ENCODE results near the gene TJP1. TPM values are rescaled to one million over a fixed set of nuclear protein-coding genes. Genes with fewer than 3 reads are reported as not detected.

TJP1 gene
- total and polyA plus RNA-seq, 2 donors (not counting 1 experiment from before 2014, with no cell fraction given) = 0.10 TPM; not detected in 1

DNA sequence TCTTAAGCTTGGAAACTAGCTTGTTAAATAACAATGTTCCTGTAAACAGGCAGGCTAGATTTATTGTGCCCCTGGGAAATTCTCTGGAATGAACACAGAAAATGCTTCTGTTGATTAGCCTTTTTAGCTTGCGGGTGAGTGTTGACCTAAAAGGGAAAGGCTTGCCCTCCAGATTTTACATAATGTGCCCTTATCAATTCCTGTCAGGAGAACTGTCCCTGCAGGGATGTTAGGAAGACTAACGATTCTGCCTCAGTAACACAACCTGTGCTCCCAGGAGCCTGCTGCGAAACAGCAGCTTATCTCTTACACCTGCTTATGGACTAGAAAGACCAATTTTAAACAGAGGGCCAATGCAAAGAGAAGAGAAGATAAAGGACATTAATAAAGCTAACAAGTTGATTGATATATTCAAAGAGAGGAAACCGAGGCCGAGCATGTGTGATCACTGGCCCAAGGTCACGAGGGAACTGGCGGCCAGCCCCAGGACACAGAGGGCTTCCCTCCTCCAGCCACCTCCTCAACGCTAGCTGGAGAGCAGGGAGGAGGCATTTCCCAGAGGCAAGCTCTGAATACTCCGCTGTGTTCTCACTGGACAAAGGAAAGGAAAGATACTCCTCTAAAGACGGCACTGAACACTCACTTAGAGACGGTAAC lies 48.4 kb upstream of the TJP1 start:
- ATAC-seq (ENCODE audit: low read depth) (no peak), DNase-seq (no peak)
- no peak overlapping the region for H3K4me3 Mint-ChIP-seq
- Histone ChIP-seq H3K9me3 (ENCODE audit: control extremely low read depth in 1 of 3, control insufficient read depth in 2 of 3, insufficient read depth in 1 of 3, low read length in 2 of 3) (no peaks in the 10 kb centered on the region), H3K79me2 (ENCODE audit: control insufficient read depth, insufficient read depth, low read length) (no peaks in the 10 kb centered on the region), H3K4me1 (ENCODE audit: control insufficient read depth in 2 of 2, insufficient read depth in 2 of 2, low read length in 2 of 2) (no peaks in the 10 kb centered on the region), H3K4me3 (ENCODE audit: control extremely low read depth in 1 of 5, extremely low read depth in 1 of 5, insufficient read depth in 1 of 5, low read depth in 2 of 5, low read length in 4 of 5) (no peak overlapping the region), H3K27me3 (replicated peaks in 1 of 4; ENCODE audit: control extremely low read depth in 1 of 4, control insufficient read depth in 3 of 4, insufficient read depth in 4 of 4, low read length in 3 of 4) (no peaks in the 10 kb centered on the region), H3K9ac (ENCODE audit: low read length) (no peak overlapping the region), H4K20me1 (ENCODE audit: control insufficient read depth, insufficient read depth, low read length, poor library complexity, severe bottlenecking) (no peaks in the 10 kb centered on the region), H3K4me2 (replicated peaks; ENCODE audit: low read depth, low read length, poor library complexity, severe bottlenecking) (no peak overlapping the region), H3K27ac (ENCODE audit: low read length in 2 of 2) (no peak overlapping the region), H3K36me3 (replicated peaks in 1 of 2; ENCODE audit: control extremely low read depth in 1 of 2, control insufficient read depth in 1 of 2, extremely low read depth in 1 of 2, insufficient read depth in 2 of 2, low read length in 1 of 2) (no peaks in the 10 kb centered on the region), H2AFZ (ENCODE audit: insufficient read depth, low read depth, low read length, poor library complexity, severe bottlenecking) (no peak overlapping the region)
- POLR2A ChIA-PET = interaction anchor here (0.6 kb wide), 1 partner anchor 391 kb away, joined by 3 read pairs; no protein-coding TSS in a partner anchor
- 80% methylated on average over 6 of the region's 11 CpGs for WGBS (ENCODE audit: insufficient coverage)
- no peaks in the 10 kb centered on the region for H3K9me3 Mint-ChIP-seq (ENCODE audit: insufficient read depth)
- no peaks in the 10 kb centered on the region for H3K4me1 Mint-ChIP-seq
- H3K27me3 Mint-ChIP-seq = peaks cover 8% of the 10 kb centered on the region
- intact Hi-C loops (cut with micrococcal nuclease) = no loop called here
- CTCF ChIA-PET = no interaction called here
- TF ChIP-seq EZH2 (IDR thresholded peaks at IDR 0.05; ENCODE audit: borderline replicate concordance, insufficient read depth, low read depth, low read length, poor library complexity, severe bottlenecking) = no peak
- TF ChIP-seq, protein P1, sequence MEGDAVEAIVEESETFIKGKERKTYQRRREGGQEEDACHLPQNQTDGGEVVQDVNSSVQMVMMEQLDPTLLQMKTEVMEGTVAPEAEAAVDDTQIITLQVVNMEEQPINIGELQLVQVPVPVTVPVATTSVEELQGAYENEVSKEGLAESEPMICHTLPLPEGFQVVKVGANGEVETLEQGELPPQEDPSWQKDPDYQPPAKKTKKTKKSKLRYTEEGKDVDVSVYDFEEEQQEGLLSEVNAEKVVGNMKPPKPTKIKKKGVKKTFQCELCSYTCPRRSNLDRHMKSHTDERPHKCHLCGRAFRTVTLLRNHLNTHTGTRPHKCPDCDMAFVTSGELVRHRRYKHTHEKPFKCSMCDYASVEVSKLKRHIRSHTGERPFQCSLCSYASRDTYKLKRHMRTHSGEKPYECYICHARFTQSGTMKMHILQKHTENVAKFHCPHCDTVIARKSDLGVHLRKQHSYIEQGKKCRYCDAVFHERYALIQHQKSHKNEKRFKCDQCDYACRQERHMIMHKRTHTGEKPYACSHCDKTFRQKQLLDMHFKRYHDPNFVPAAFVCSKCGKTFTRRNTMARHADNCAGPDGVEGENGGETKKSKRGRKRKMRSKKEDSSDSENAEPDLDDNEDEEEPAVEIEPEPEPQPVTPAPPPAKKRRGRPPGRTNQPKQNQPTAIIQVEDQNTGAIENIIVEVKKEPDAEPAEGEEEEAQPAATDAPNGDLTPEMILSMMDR (IDR thresholded peaks at IDR 0.05) = no peak
- no peak overlapping the region for H3K27ac Mint-ChIP-seq

DNA sequence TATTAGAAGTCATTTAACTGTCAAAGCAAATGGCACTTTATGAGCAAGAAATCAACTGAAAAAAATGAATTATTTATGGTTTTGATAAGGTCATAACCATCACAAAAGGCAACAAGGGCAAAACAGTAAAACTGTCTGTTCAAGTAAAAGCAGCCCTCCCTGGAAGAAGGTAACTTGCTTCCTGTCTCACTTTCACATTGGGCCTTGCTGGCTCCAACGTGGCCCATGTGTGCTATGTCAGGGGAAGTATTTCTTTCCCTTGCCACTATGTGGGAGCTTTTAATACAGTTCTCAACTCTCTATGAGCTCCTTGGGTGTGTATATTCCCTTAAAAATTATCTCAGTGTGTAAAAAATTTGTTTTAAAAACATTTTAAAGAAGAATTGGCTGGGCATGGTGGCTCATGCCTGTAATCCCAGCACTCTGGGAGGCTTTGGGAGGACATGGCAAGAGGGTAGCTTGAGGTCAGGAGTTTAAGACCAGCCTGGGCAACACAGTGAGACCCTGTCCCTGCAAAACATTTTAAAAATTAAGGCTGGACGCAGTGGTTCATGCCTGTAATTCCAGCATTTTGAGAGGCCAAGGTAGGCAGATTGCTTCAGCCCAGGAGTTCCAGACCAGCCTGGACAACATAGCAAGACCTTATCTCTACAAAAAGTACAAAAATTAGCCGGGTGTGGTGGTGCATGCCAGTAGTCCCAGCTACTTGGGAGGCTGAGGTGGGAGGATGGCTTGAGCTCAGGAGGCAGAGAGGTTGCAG lies 45.2 kb upstream of the TJP1 start:
- WGBS (ENCODE audit: insufficient coverage) = 83% methylated on average over 1 of the region's 3 CpGs
- Histone ChIP-seq H2AFZ (ENCODE audit: insufficient read depth, low read depth, low read length, poor library complexity, severe bottlenecking) (no peak overlapping the region), H3K9ac (ENCODE audit: low read length) (no peak overlapping the region), H3K4me2 (replicated peaks; ENCODE audit: low read depth, low read length, poor library complexity, severe bottlenecking) (no peak overlapping the region), H3K36me3 (replicated peaks in 1 of 2; ENCODE audit: control extremely low read depth in 1 of 2, control insufficient read depth in 1 of 2, extremely low read depth in 1 of 2, insufficient read depth in 2 of 2, low read length in 1 of 2) (no peaks in the 10 kb centered on the region), H3K27ac (ENCODE audit: low read length in 2 of 2) (no peak overlapping the region), H3K9me3 (ENCODE audit: control extremely low read depth in 1 of 3, control insufficient read depth in 2 of 3, insufficient read depth in 1 of 3, low read length in 2 of 3) (no peaks in the 10 kb centered on the region), H3K4me1 (ENCODE audit: control insufficient read depth in 2 of 2, insufficient read depth in 2 of 2, low read length in 2 of 2) (no peaks in the 10 kb centered on the region), H3K4me3 (ENCODE audit: control extremely low read depth in 1 of 5, extremely low read depth in 1 of 5, insufficient read depth in 1 of 5, low read depth in 2 of 5, low read length in 4 of 5) (no peak overlapping the region), H3K79me2 (ENCODE audit: control insufficient read depth, insufficient read depth, low read length) (no peaks in the 10 kb centered on the region), H3K27me3 (replicated peaks in 1 of 4; ENCODE audit: control extremely low read depth in 1 of 4, control insufficient read depth in 3 of 4, insufficient read depth in 4 of 4, low read length in 3 of 4) (no peaks in the 10 kb centered on the region), H4K20me1 (ENCODE audit: control insufficient read depth, insufficient read depth, low read length, poor library complexity, severe bottlenecking) (no peaks in the 10 kb centered on the region)
- Mint-ChIP-seq H3K27me3 (peaks cover 11% of the 10 kb centered on the region), H3K27ac (no peak overlapping the region), H3K4me3 (no peak overlapping the region), H3K9me3 (ENCODE audit: insufficient read depth) (no peaks in the 10 kb centered on the region), H3K4me1 (no peaks in the 10 kb centered on the region)
- intact Hi-C loops (cut with micrococcal nuclease) = no loop called here
- TF ChIP-seq, protein P1 (IDR thresholded peaks at IDR 0.05) = no peak
- no peak for TF ChIP-seq EZH2 (IDR thresholded peaks at IDR 0.05; ENCODE audit: borderline replicate concordance, insufficient read depth, low read depth, low read length, poor library complexity, severe bottlenecking)
- CTCF ChIA-PET = no interaction called here
- DNase-seq (no peak), ATAC-seq (ENCODE audit: low read depth) (no peak)
- POLR2A ChIA-PET = no interaction called here

Data from B cell (primary cell).